ENCODE data around the gene PTPN6. TPM values are rescaled to one million over a fixed set of nuclear protein-coding genes. Genes with fewer than 3 reads are reported as not detected.
A peak's percentile ranks its signal among the peaks of the same experiment; 100 is the strongest.

The PTPN6 gene
- total RNA-seq, 1 experiment from 2014 or later, result 19.8 TPM

GRCh38 chr12:7001921-7002591, 50.9 kb downstream of the PTPN6 start:
- Histone ChIP-seq H3K27ac (ENCODE audit: insufficient read length, low read depth, low read length) (no peak overlapping the region), H3K23me2 (ENCODE audit: insufficient read length, low read depth, low read length, poor library complexity, severe bottlenecking) (no peaks in the 10 kb centered on the region), H3T11ph (ENCODE audit: low read length) (no peak overlapping the region), H2BK15ac (ENCODE audit: low read depth, low read length) (no peak overlapping the region), H3K4me1 (ENCODE audit: insufficient read depth, low read length) (no peaks in the 10 kb centered on the region), H4K20me1 (ENCODE audit: control insufficient read depth, insufficient read depth, insufficient read length) (no peaks in the 10 kb centered on the region), H3K79me2 (ENCODE audit: insufficient read depth, low read length) (no peaks in the 10 kb centered on the region), H3K79me1 (ENCODE audit: insufficient read depth, low read depth, low read length, poor library complexity, severe bottlenecking) (no peaks in the 10 kb centered on the region), H3K4ac (ENCODE audit: low read depth, low read length) (no peak overlapping the region), H3K14ac (ENCODE audit: insufficient read depth, low read length) (no peak overlapping the region), H4K8ac (replicated peaks; ENCODE audit: insufficient read length, low read depth, low read length) (no peak overlapping the region), H3K18ac (ENCODE audit: insufficient read length, low read depth, low read length) (no peak overlapping the region), H3K9ac (ENCODE audit: extremely low read depth, insufficient read length, low read length) (no peak overlapping the region), H2AFZ (ENCODE audit: low read length) (no peak overlapping the region), H3K56ac (ENCODE audit: insufficient read length, low read depth, low read length) (no peak overlapping the region), H3K4me2 (ENCODE audit: insufficient read depth, insufficient read length, low read length) (no peak overlapping the region), H4K5ac (ENCODE audit: insufficient read length, low read depth, low read length) (no peak overlapping the region), H2BK120ac (ENCODE audit: low read depth, low read length, poor library complexity, severe bottlenecking) (no peak overlapping the region), H2AK5ac (ENCODE audit: insufficient read length, low read length) (no peak overlapping the region), H3K27me3 (ENCODE audit: insufficient read depth, low read length) (no peaks in the 10 kb centered on the region), H4K91ac (ENCODE audit: insufficient read length, low read depth, low read length) (no peak overlapping the region), H2BK5ac (ENCODE audit: insufficient read length, low read length) (no peak overlapping the region), H2BK20ac (ENCODE audit: low read depth, low read length, poor library complexity, severe bottlenecking) (no peak overlapping the region), H3K9me3 (ENCODE audit: control insufficient read depth, low read depth, low read length) (no peaks in the 10 kb centered on the region), H2BK12ac (ENCODE audit: insufficient read length, low read depth, low read length) (no peak overlapping the region), H3K23ac (ENCODE audit: insufficient read length, low read depth, low read length) (no peak overlapping the region)
- Mint-ChIP-seq H3K4me3 (no peak overlapping the region), H3K9me3 (no peaks in the 10 kb centered on the region), H3K36me3 (ENCODE audit: insufficient read depth in 1 of 3, low read depth in 3 of 3) (peaks cover 0 to 12% (median 4%) of the 10 kb centered on the region in 3 experiments; a peak in 4 of 7 replicates), H3K27me3 (ENCODE audit: low read depth) (no peaks in the 10 kb centered on the region), H3K27ac (peak overlapping the region in 2 of 3 experiments; percentile 59 to 71; a peak in 4 of 7 replicates), H3K4me1 (no peaks in the 10 kb centered on the region)
- TF ChIP-seq, protein P1, sequence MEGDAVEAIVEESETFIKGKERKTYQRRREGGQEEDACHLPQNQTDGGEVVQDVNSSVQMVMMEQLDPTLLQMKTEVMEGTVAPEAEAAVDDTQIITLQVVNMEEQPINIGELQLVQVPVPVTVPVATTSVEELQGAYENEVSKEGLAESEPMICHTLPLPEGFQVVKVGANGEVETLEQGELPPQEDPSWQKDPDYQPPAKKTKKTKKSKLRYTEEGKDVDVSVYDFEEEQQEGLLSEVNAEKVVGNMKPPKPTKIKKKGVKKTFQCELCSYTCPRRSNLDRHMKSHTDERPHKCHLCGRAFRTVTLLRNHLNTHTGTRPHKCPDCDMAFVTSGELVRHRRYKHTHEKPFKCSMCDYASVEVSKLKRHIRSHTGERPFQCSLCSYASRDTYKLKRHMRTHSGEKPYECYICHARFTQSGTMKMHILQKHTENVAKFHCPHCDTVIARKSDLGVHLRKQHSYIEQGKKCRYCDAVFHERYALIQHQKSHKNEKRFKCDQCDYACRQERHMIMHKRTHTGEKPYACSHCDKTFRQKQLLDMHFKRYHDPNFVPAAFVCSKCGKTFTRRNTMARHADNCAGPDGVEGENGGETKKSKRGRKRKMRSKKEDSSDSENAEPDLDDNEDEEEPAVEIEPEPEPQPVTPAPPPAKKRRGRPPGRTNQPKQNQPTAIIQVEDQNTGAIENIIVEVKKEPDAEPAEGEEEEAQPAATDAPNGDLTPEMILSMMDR (conservative IDR thresholded peaks at IDR 0.05), result no peak
- no peak for DNase-seq
- WGBS (ENCODE audit: extremely low coverage, insufficient read length, low lambda C conversion rate), result no CpG with 5 or more reads among the region's 7 CpGs

All from H9 (cell line).